Hematopoietic multipotent progenitor cell treated with erythropoietin and hydrocortisone succinate and interleukin-3 and kit ligand, for 8 days (in vitro differentiated cells): ENCODE measurements around the gene KLF3.
A peak's percentile ranks its signal among the peaks of the same experiment; 100 is the strongest.

Experiments used
- DNase-seq: peaks from one replicate; pipeline ENCODE4 v3.0.0-alpha.2; 2015

Gene KLF3

DNA sequence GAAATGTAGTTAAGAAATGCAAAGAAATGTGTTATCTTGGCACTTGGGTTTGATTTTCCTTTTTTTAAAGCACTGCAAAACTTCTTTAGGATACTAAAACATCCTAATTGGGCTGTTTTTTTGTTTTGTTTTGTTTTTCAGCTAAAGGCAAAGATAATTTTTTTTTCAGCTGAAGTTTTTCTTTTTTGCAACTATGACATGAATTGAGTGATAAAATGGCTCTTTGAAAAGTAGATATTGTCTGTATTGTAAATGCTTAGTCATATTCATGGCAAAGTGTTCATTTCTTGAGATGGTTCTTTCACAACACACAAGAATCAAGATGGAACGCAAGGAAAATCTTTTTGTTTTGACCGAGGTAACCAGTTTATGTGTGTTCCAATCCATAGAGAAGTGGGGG, 35.1 kb downstream of the KLF3 start:
- DNase-seq, result no peak

DNA sequence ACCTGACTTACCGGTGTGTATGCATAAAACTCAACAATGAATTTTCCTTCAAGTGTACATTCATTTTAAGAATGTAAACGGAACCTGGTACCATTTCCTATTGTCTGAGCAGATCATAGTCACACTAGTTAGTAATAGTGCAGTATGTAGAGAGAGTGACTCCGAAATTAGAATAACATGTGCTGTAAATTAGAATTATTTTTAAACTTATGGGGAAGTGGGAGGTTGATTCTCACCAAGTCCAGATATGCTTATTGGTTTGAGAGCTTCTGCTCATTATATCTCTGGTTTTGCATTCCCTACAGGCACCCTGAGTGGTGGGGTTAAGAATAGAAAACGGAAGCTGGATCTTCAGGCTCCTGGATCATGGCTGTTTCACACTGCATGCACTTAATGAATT, 39.6 kb downstream of the KLF3 start:
- no peak for DNase-seq

- peak; percentile 81 for DNase-seq
Measured at GRCh38 chr4:38704622-38705154, 40.7 kb downstream of the KLF3 start.

- DNase-seq, result no peak
Measured at GRCh38 chr4:38706301-38706700, 42.3 kb downstream of the KLF3 start.

DNA sequence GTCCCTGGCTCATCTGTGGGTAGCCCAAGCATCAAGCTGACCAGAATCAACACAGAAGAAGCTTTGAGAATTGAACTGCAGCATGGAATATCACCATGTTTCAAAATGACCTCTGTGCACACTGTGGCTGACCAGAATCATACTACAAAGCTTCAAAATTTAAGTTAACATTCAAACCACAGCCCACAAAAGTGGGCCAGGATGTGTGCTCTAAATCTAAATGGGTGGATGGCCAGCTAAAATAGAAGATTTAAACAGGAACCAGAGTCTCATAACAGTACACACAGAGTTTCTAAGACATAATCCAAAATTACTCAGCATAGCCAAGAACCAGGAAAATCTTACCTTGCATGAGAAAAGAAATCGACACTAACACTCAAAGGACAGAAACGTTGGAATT, 46.1 kb downstream of the KLF3 start:
- no peak for DNase-seq

DNA sequence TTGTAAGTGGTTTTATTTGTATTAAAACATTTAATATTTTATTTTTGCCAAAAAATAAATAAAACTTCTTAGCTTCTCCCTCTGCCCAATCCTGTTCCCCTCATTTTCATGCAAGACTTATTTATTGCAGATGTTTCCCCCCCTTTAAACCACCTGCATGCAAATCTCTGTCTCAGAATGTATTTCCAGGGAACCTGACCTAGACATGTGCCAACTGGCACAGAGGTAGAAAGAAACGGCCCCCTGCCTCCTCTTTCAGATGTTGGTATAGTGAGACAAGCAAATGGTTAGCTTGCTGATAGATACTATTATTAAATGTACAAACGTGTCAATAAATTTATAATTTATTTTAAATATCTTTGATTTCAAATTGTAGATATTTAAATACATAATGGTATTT, 47.1 kb downstream of the KLF3 start:
- no peak for DNase-seq

DNA sequence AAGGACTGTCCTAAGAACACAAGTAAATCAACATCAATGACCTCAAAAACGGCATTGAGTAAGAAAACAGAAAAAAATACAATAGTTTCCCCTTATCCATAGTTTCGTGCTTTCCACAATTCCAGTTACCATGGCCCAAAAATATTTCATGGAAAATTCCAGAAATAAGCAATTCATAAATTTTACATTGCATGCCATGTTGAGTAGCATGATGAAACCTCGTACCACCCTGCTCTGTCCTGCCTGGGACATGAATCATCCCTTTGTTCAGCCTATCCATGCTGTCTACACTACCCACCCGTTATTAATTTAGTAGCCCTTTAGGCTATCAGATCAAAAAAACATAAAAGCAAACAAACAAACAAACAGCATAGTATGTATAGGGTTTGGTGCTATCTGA, 51.1 kb downstream of the KLF3 start:
- no peak for DNase-seq

GRCh38 chr4:38716256-38716655, 52.3 kb downstream of the KLF3 start:
- DNase-seq, result no peak

- no peak for DNase-seq
Measured at GRCh38 chr4:38717604-38718003, 53.6 kb downstream of the KLF3 start.

DNA sequence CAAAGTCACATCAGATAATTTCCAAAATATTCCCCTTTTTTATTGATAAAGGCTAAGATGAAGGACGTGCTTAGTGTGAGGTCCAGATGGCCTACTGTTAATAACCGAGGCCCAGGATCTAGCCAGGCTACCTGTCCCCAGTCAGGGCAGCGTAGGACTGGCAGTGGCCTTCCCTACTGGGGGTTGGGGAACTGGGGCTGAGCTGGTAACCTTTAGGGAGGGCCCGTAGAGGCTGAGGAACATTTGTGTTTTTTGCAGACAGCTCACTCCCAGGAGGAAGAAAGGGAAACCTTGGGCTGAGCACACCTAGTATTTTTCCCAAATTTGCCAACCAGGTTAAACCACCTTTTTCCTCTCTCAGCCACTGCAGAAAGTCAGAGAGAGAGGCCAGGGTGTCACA, 59.1 kb downstream of the KLF3 start:
- no peak for DNase-seq

- peak; percentile 84 for DNase-seq
Measured at GRCh38 chr4:38723726-38724474, 59.9 kb downstream of the KLF3 start.

GRCh38 chr4:38724475-38724808, 60.4 kb downstream of the KLF3 start:
- no peak for DNase-seq

- DNase-seq, result peak; percentile 84
Measured at GRCh38 chr4:38728631-38729141, 64.7 kb downstream of the KLF3 start.

DNA sequence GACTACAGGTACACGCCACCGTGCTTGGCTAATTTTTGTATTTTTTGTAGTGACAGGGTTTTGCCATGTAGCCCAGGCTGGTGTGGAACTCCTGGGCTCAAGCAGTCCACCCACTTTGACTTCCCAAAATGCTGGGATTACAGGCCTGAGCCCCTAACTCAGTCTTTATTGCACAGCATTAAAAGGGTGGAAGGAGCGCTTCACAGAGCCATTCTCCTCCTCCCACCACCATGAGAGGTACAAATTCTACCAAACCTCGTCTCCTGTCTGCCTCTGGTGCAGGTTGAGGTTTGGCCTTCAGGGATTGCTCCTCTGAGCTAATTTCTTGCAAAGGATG, 66.5 kb downstream of the KLF3 start:
- DNase-seq, result no peak

GRCh38 chr4:38730830-38731646, 67.0 kb downstream of the KLF3 start:
- peak; percentile 83 for DNase-seq

DNA sequence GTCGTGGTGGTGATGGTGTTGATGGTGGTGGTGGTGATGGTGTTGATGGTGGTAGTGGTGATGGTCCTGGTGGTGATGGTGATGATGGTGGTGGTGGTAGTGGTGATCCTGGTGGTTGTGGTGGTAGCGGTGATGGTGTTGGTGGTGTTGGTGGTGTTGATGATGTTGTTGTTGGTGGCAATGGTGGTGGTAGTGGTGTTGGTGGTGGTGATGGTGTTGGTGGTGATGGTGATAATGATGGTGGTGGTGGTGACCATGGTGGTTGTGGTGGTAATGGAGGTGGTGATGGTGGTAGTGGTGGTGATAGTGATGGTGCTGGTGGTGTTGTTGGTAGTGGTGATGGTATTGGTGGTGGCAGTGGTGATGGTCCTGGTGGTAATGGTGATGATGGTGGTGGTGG, 69.7 kb downstream of the KLF3 start:
- DNase-seq, result no peak

DNA sequence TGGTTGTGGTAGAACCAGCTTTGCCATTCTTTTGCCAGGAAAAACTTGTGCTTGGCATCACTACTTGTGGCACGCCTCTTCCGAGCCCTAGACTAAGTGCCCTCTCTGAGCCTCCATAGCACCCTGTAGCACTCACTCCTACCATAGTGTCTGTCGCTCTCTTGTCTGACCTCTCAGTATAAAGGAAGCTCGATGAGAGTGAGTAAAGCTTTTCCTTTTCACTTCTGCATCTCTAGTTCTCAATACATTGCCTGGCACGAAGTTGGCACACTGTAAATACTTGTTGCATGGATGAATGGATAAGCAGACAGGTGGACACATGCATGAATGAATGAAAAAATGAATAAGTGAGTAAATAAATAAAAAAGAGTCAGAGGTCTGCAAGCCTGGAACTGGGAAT, 70.4 kb downstream of the KLF3 start:
- DNase-seq, result no peak

GRCh38 chr4:38734911-38735310, 70.9 kb downstream of the KLF3 start:
- no peak for DNase-seq

- no peak for DNase-seq
Measured at GRCh38 chr4:38735870-38736269, 71.9 kb downstream of the KLF3 start.

GRCh38 chr4:38738940-38739803, 75.2 kb downstream of the KLF3 start:
- no peak for DNase-seq

DNA sequence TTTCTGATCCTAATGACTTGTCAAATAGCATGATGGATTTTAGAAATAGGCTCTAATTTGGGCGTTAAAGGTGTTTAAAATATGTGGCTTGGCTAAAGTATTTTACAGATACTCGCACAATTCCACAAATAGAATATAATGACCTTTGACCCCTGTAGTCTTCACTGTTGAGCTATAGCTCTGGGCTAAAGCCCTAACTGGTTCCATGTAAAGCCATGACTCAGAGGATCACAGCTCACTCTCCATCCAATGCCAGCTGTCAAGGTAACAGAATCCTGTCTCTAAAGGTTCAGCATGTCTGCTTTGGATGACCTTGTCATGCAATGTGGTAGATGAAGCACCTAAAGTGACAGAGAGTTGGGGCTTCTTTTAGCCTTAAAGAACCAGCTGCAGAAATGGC, 76.3 kb downstream of the KLF3 start:
- DNase-seq, result no peak

DNA sequence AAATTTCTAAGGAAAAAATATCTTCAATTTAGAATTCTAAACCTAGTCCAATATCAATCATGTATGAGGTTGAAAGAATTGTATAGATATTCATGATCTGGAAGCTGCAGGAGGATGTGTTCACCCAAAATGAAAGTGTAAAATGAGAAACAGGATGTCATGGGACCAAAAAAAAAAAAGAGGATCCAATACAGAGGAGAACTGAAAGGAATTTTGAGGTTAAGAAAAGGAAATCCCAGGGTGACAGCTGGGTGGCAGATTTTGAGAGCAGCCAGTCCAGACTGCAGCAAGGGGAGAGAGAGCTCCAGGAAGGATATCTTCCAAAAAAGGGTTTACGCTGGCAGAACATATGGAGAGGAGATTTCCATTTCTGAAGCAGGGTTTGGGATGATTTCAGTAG, 79.9 kb downstream of the KLF3 start:
- DNase-seq, result no peak

GRCh38 chr4:38745881-38746280, 81.9 kb downstream of the KLF3 start:
- DNase-seq, result no peak
